Measurements from ENCODE around the gene TBCD. TPM values are rescaled to one million over a fixed set of nuclear protein-coding genes. Genes with fewer than 3 reads are reported as not detected.
"Not testable (repeated sequence)": the region's sequence is repeated elsewhere in the genome, so short reads cannot be mapped to it uniquely, and the experiment has no call there.

TBCD gene
- total and polyA plus RNA-seq, 2 donors (not counting 1 experiment from before 2014, with no cell fraction given): 22.1 to 36.7 TPM

GRCh38 chr17:82952019-82952418, 200.2 kb downstream of the TBCD start:
- Histone ChIP-seq H3K79me2 (ENCODE audit: control insufficient read depth, insufficient read depth, low read length) (no peaks in the 10 kb centered on the region), H3K36me3 (ENCODE audit: control insufficient read depth, insufficient read depth, low read length) (no peaks in the 10 kb centered on the region), H3K9me3 (ENCODE audit: control insufficient read depth, insufficient read depth, low read depth, low read length) (no peaks in the 10 kb centered on the region), H3K27ac (ENCODE audit: insufficient read depth, low read length) (no peak overlapping the region), H3K4me2 (ENCODE audit: extremely low read depth, insufficient read depth, low read length) (no peak overlapping the region), H3K4me3 (replicated peaks in 1 of 4; ENCODE audit: control extremely low read depth in 1 of 4, insufficient read depth in 1 of 4, low read depth in 3 of 4, low read length in 4 of 4) (no peak overlapping the region), H3K4me1 (ENCODE audit: control insufficient read depth, extremely low read depth, insufficient read depth, low read length) (no peaks in the 10 kb centered on the region), H3K9ac (ENCODE audit: insufficient read depth, low read length) (no peak overlapping the region), H2AFZ (ENCODE audit: low read length) (no peak overlapping the region), H3K27me3 (ENCODE audit: control insufficient read depth, insufficient read depth, low read length) (no peaks in the 10 kb centered on the region), H4K20me1 (ENCODE audit: control insufficient read depth, extremely low read depth, insufficient read depth, low read length) (no peaks in the 10 kb centered on the region)
- no peak for TF ChIP-seq CTCF (conservative IDR thresholded peaks at IDR 0.05 in 1 of 2, IDR thresholded peaks at IDR 0.05 in 1 of 2; ENCODE audit: low read depth in 1 of 2, low read length in 2 of 2)
- no peak for TF ChIP-seq EZH2 (IDR thresholded peaks at IDR 0.05; ENCODE audit: low read length, missing control alignments)
- no peak for DNase-seq (ENCODE audit: low read depth in 2 of 2)

- not testable (repeated sequence) for H3K9ac ChIP-seq (ENCODE audit: insufficient read depth, low read length); H3K27ac ChIP-seq (ENCODE audit: insufficient read depth, low read length); H3K9me3 ChIP-seq (ENCODE audit: control insufficient read depth, insufficient read depth, low read depth, low read length); H4K20me1 ChIP-seq (ENCODE audit: control insufficient read depth, extremely low read depth, insufficient read depth, low read length); H3K4me2 ChIP-seq (ENCODE audit: extremely low read depth, insufficient read depth, low read length); H3K4me1 ChIP-seq (ENCODE audit: control insufficient read depth, extremely low read depth, insufficient read depth, low read length); DNase-seq (ENCODE audit: low read depth in 2 of 2); H3K27me3 ChIP-seq (ENCODE audit: control insufficient read depth, insufficient read depth, low read length); H3K4me3 ChIP-seq (replicated peaks in 1 of 4; ENCODE audit: control extremely low read depth in 1 of 4, insufficient read depth in 1 of 4, low read depth in 3 of 4, low read length in 4 of 4); H3K36me3 ChIP-seq (ENCODE audit: control insufficient read depth, insufficient read depth, low read length); H2AFZ ChIP-seq (ENCODE audit: low read length); H3K79me2 ChIP-seq (ENCODE audit: control insufficient read depth, insufficient read depth, low read length)
Observed at GRCh38 chr17:82955106-82955505, 203.2 kb downstream of the TBCD start.

GRCh38 chr17:82955627-82956026, 203.8 kb downstream of the TBCD start:
- not testable (repeated sequence) for H3K27ac ChIP-seq (ENCODE audit: insufficient read depth, low read length); H3K4me1 ChIP-seq (ENCODE audit: control insufficient read depth, extremely low read depth, insufficient read depth, low read length); H3K4me3 ChIP-seq (replicated peaks in 1 of 4; ENCODE audit: control extremely low read depth in 1 of 4, insufficient read depth in 1 of 4, low read depth in 3 of 4, low read length in 4 of 4); DNase-seq (ENCODE audit: low read depth in 2 of 2); H2AFZ ChIP-seq (ENCODE audit: low read length); H3K9ac ChIP-seq (ENCODE audit: insufficient read depth, low read length); H3K9me3 ChIP-seq (ENCODE audit: control insufficient read depth, insufficient read depth, low read depth, low read length); H3K4me2 ChIP-seq (ENCODE audit: extremely low read depth, insufficient read depth, low read length); H3K36me3 ChIP-seq (ENCODE audit: control insufficient read depth, insufficient read depth, low read length); H3K79me2 ChIP-seq (ENCODE audit: control insufficient read depth, insufficient read depth, low read length); H4K20me1 ChIP-seq (ENCODE audit: control insufficient read depth, extremely low read depth, insufficient read depth, low read length); H3K27me3 ChIP-seq (ENCODE audit: control insufficient read depth, insufficient read depth, low read length)

GRCh38 chr17:82956146-82956725, 204.4 kb downstream of the TBCD start:
- no peak overlapping the region for H3K9ac ChIP-seq (ENCODE audit: insufficient read depth, low read length)
- no peaks in the 10 kb centered on the region for H3K27me3 ChIP-seq (ENCODE audit: control insufficient read depth, insufficient read depth, low read length)
- DNase-seq (ENCODE audit: low read depth in 2 of 2): no peak
- no peak overlapping the region for H3K4me2 ChIP-seq (ENCODE audit: extremely low read depth, insufficient read depth, low read length)
- no peak overlapping the region for H3K27ac ChIP-seq (ENCODE audit: insufficient read depth, low read length)
- no peaks in the 10 kb centered on the region for H3K36me3 ChIP-seq (ENCODE audit: control insufficient read depth, insufficient read depth, low read length)
- no peaks in the 10 kb centered on the region for H3K9me3 ChIP-seq (ENCODE audit: control insufficient read depth, insufficient read depth, low read depth, low read length)
- TF ChIP-seq CTCF (conservative IDR thresholded peaks at IDR 0.05 in 1 of 2, IDR thresholded peaks at IDR 0.05 in 1 of 2; ENCODE audit: low read depth in 1 of 2, low read length in 2 of 2) (no peak), EZH2 (IDR thresholded peaks at IDR 0.05; ENCODE audit: low read length, missing control alignments) (no peak)
- no peaks in the 10 kb centered on the region for H4K20me1 ChIP-seq (ENCODE audit: control insufficient read depth, extremely low read depth, insufficient read depth, low read length)
- H3K79me2 ChIP-seq (ENCODE audit: control insufficient read depth, insufficient read depth, low read length): no peaks in the 10 kb centered on the region
- no peaks in the 10 kb centered on the region for H3K4me1 ChIP-seq (ENCODE audit: control insufficient read depth, extremely low read depth, insufficient read depth, low read length)
- no peak overlapping the region for H2AFZ ChIP-seq (ENCODE audit: low read length)
- no peak overlapping the region for H3K4me3 ChIP-seq (replicated peaks in 1 of 4; ENCODE audit: control extremely low read depth in 1 of 4, insufficient read depth in 1 of 4, low read depth in 3 of 4, low read length in 4 of 4)

Measured in fibroblast of lung (primary cell).